OCI-LY7 (cell line): ENCODE results near the gene THEMIS. TPM values are rescaled to one million over a fixed set of nuclear protein-coding genes. Genes with fewer than 3 reads are reported as not detected.

Experiments used
- BruUV-seq: library from RNA; stranded (reverse); fragments of 400-500 nt; replicated peaks from 2 replicates; lab custom pipeline; 2021; lab: Mats Ljungman, UMichigan
- CTCF ChIA-PET: fragments of 300-600 bp; sonication (Branson Sonifier 250); formaldehyde crosslinking; loops from one replicate; lab custom pipeline; 2022; ENCODE audit warnings: antibody characterized with exemption; ENCODE audit not compliant: unreplicated experiment; lab: Charles Lee
- POLR2A ChIA-PET: fragments of 300-600 bp; sonication (Branson Sonifier 250); formaldehyde crosslinking; loops from one replicate; lab custom pipeline; 2022; ENCODE audit warnings: antibody characterized with exemption; lab: Charles Lee
- DNase-seq: peaks from one replicate; pipeline ENCODE4 v3.0.0-alpha.2; 2015; ENCODE audit warnings: low spot score
- H2AFZ ChIP-seq: fragments of 200-600 bp; sonication (generic), shearing (Covaris generic); 2 replicates; pipeline ENCODE4 v1.6.1; 2014; ENCODE audit warnings: mild to moderate bottlenecking, antibody characterized with exemption, low read length, moderate library complexity
- H3K27ac ChIP-seq: fragments of 200-600 bp; sonication (generic); 2 replicates; pipeline ENCODE4 v1.5.1; 2014; ENCODE audit warnings: mixed run types, low read depth, mild to moderate bottlenecking, moderate library complexity, low read length, inconsistent platforms; ENCODE audit not compliant: poor library complexity, severe bottlenecking
- H3K36me3 ChIP-seq: fragments of 200-600 bp; sonication (generic); 2 replicates; pipeline ENCODE4 v1.6.1; 2014; ENCODE audit warnings: mild to moderate bottlenecking, antibody characterized with exemption, low read length, moderate library complexity, mixed read lengths; ENCODE audit not compliant: insufficient read depth
- H3K4me1 ChIP-seq: fragments of 200-600 bp; sonication (generic); 2 replicates; pipeline ENCODE4 v1.5.1; 2014; ENCODE audit warnings: mild to moderate bottlenecking, low read length; ENCODE audit not compliant: insufficient read depth, poor library complexity, severe bottlenecking
- H3K4me2 ChIP-seq: fragments of 200-600 bp; sonication (generic); 2 replicates; pipeline ENCODE4 v1.6.1; 2014; ENCODE audit warnings: mild to moderate bottlenecking, low read length
- H3K4me3 ChIP-seq: fragments of 200-600 bp; sonication (generic); 2 replicates; pipeline ENCODE4 v1.5.1; 2014; ENCODE audit warnings: mild to moderate bottlenecking, low read depth, low read length; ENCODE audit not compliant: poor library complexity, severe bottlenecking
- H3K79me2 ChIP-seq: fragments of 200-600 bp; sonication (generic); 2 replicates; pipeline ENCODE4 v1.6.1; 2016; ENCODE audit warnings: low read depth, mild to moderate bottlenecking, low read length, moderate library complexity, mixed read lengths; ENCODE audit not compliant: insufficient read depth
- H3K9me2 ChIP-seq: fragments of 200-600 bp; sonication (generic); 2 replicates; pipeline ENCODE4 v1.6.1; 2016; ENCODE audit warnings: mild to moderate bottlenecking, low read length, mixed read lengths; ENCODE audit not compliant: insufficient read depth
- H3K9me3 ChIP-seq: fragments of 200-600 bp; sonication (generic); 2 replicates; pipeline ENCODE4 v1.6.1; 2014; ENCODE audit warnings: mild to moderate bottlenecking, mixed run types, low read length, mixed read lengths
- H4K20me1 ChIP-seq: fragments of 200-600 bp; sonication (generic); 2 replicates; pipeline ENCODE4 v1.6.1; 2014; ENCODE audit warnings: mild to moderate bottlenecking, antibody characterized with exemption, low read length, moderate library complexity, mixed read lengths; ENCODE audit not compliant: insufficient read depth
- CTCF ChIP-seq: fragments of 200-600 bp; sonication (generic); conservative IDR thresholded peaks from 2 replicates; pipeline ENCODE4 v1.5.1; 2014; ENCODE audit warnings: mild to moderate bottlenecking, antibody characterized with exemption, low read length, moderate library complexity, mixed read lengths
- EZH2phosphoT487 ChIP-seq: fragments of 200-600 bp; sonication (generic); IDR thresholded peaks from 2 replicates; pipeline ENCODE4 v1.6.1; 2018; ENCODE audit warnings: low read depth, borderline replicate concordance, mild to moderate bottlenecking, mixed run types, antibody characterized with exemption, low read length, moderate library complexity, mixed read lengths
- intact Hi-C: fragments of 100-400 bp; cut with micrococcal nuclease; formaldehyde crosslinking; loops from one replicate; pipeline ENCODE4 v1.10.0; 2022; ENCODE audit not compliant: unreplicated experiment
- total RNA-seq, 2 experiments: library from RNA; depleted of rRNA in 1 of 2; stranded (reverse); fragments of >200 nt in 1 of 2; shearing (Covaris generic) in 1 of 2; gene quantifications; 2 replicates each; pipeline ENCODE4 v1.2.3, GENCODE V29; 2014 to 2022

THEMIS gene
- total RNA-seq, 2 experiments from 2014 or later, result not detected

GRCh38 chr6:127706216-127706615, 194.6 kb downstream of the THEMIS start:
- no peaks in the 10 kb centered on the region for H3K79me2 ChIP-seq
- CTCF ChIA-PET, result no interaction called here
- H3K9me3 ChIP-seq, result no peaks in the 10 kb centered on the region
- H2AFZ ChIP-seq, result no peak overlapping the region
- TF ChIP-seq CTCF, result no peak
- TF ChIP-seq EZH2phosphoT487, result no peak
- no peak for DNase-seq
- no peaks in the 10 kb centered on the region for H3K36me3 ChIP-seq
- intact Hi-C loops, result no loop called here
- H3K4me3 ChIP-seq, result no peak overlapping the region
- POLR2A ChIA-PET, result no interaction called here
- no peaks in the 10 kb centered on the region for H3K4me1 ChIP-seq
- H3K9me2 ChIP-seq, result no peaks in the 10 kb centered on the region
- no TSS peak for BruUV-seq
- H3K4me2 ChIP-seq, result no peak overlapping the region
- no peak overlapping the region for H3K27ac ChIP-seq
- H4K20me1 ChIP-seq, result no peaks in the 10 kb centered on the region

GRCh38 chr6:127695108-127695507, 205.8 kb downstream of the THEMIS start:
- Histone ChIP-seq H3K27ac (no peak overlapping the region), H3K79me2 (no peaks in the 10 kb centered on the region), H4K20me1 (no peaks in the 10 kb centered on the region), H3K4me3 (no peak overlapping the region), H3K4me2 (no peak overlapping the region), H3K36me3 (no peaks in the 10 kb centered on the region), H3K9me2 (no peaks in the 10 kb centered on the region), H3K4me1 (no peaks in the 10 kb centered on the region), H2AFZ (no peak overlapping the region), H3K9me3 (no peaks in the 10 kb centered on the region)
- no TSS peak for BruUV-seq
- POLR2A ChIA-PET, result interaction anchor here (0.7 kb wide), 1 partner anchor 20 kb away, joined by 3 read pairs; no protein-coding TSS in a partner anchor
- CTCF ChIA-PET, result no interaction called here
- no peak for TF ChIP-seq CTCF
- TF ChIP-seq EZH2phosphoT487, result no peak
- intact Hi-C loops, result no loop called here
- DNase-seq, result no peak

GRCh38 chr6:127691146-127691545, 209.7 kb downstream of the THEMIS start:
- CTCF ChIA-PET, result no interaction called here
- no peak overlapping the region for H2AFZ ChIP-seq
- no TSS peak for BruUV-seq
- H4K20me1 ChIP-seq, result no peaks in the 10 kb centered on the region
- no peak overlapping the region for H3K4me3 ChIP-seq
- H3K4me2 ChIP-seq, result no peak overlapping the region
- intact Hi-C loops, result no loop called here
- H3K27ac ChIP-seq, result no peak overlapping the region
- no peaks in the 10 kb centered on the region for H3K9me2 ChIP-seq
- H3K79me2 ChIP-seq, result no peaks in the 10 kb centered on the region
- TF ChIP-seq EZH2phosphoT487 (no peak), CTCF (no peak)
- DNase-seq, result no peak
- H3K36me3 ChIP-seq, result no peaks in the 10 kb centered on the region
- POLR2A ChIA-PET, result no interaction called here
- no peaks in the 10 kb centered on the region for H3K9me3 ChIP-seq
- H3K4me1 ChIP-seq, result no peaks in the 10 kb centered on the region
